Astrocyte of the spinal cord (primary cell): ENCODE measurements around the gene AGAP1.

Source experiments
- DNase-seq: peaks from one replicate; pipeline ENCODE4 v3.0.0; 2011; ENCODE audit warnings: low read depth, low spot score
- H3K4me3 ChIP-seq: 2 replicates; pipeline ENCODE4 v1.5.1; 2011; ENCODE audit warnings: low read depth, mild to moderate bottlenecking, low read length, moderate library complexity
- in situ Hi-C: cut with HindIII; loops from 2 replicates; pipeline ENCODE4 v1.10.0; 2017; ENCODE audit warnings: low sequenced_read_pairs
- TF ChIP-seq, protein P1 (sequence below): IDR thresholded peaks from 2 replicates; pipeline ENCODE4 v1.5.1; 2012; ENCODE audit warnings: low read depth, mild to moderate bottlenecking, low read length, inconsistent platforms

AGAP1 gene

DNA sequence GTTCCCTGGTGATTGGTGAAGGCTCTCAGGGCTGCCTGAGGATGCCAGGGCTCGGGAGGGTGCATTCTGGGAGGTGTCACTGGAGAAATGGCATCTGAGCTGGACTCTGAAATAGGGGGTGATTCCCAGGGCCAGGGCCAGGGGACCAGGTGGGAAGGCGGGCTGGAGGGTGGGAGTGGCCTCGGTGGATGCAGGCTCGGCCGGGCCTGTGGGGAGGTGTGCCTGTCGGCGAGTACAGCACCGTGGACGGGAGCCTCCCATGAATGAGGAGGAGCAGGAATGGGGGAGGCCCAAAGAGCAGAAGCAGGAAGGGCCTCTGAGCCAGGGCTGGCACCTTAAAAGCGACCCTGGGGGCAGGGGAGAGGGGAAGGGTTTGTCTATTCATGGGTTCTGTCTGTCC lies 557.5 kb downstream of the AGAP1 start:
- in situ Hi-C loops: no loop called here

DNA sequence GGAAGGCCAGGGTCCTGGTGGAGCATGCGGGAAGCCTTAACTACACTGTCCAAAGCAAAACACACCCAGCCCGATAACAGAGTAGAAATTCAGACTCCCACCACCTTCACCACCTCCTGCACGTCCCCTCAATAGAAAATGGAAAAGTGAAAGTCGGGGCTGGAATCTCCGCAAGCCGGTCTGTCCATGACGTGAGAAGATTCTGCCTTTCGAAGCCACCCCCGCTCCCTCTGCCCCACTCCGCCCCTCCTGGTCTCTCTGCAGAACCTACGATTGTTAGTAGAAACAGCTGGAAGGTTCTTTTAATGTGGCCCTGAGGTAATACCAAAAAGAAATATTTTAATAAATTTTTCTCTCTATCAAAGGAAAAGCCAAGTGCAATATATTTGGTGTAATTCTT lies 558.0 kb downstream of the AGAP1 start:
- TF ChIP-seq, protein P1, sequence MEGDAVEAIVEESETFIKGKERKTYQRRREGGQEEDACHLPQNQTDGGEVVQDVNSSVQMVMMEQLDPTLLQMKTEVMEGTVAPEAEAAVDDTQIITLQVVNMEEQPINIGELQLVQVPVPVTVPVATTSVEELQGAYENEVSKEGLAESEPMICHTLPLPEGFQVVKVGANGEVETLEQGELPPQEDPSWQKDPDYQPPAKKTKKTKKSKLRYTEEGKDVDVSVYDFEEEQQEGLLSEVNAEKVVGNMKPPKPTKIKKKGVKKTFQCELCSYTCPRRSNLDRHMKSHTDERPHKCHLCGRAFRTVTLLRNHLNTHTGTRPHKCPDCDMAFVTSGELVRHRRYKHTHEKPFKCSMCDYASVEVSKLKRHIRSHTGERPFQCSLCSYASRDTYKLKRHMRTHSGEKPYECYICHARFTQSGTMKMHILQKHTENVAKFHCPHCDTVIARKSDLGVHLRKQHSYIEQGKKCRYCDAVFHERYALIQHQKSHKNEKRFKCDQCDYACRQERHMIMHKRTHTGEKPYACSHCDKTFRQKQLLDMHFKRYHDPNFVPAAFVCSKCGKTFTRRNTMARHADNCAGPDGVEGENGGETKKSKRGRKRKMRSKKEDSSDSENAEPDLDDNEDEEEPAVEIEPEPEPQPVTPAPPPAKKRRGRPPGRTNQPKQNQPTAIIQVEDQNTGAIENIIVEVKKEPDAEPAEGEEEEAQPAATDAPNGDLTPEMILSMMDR: no peak
- in situ Hi-C loops: no loop called here
- no peak for DNase-seq
- no peak overlapping the region for H3K4me3 ChIP-seq

More for the DNA sequence above, 557.5 kb downstream of the AGAP1 start:
- no peak for DNase-seq
- no peak overlapping the region for H3K4me3 ChIP-seq
- TF ChIP-seq, protein P1: no peak

GRCh38 chr2:236052206-236052605 lies 558.4 kb downstream of the AGAP1 start:
- H3K4me3 ChIP-seq: no peak overlapping the region
- no peak for DNase-seq
- TF ChIP-seq, protein P1: no peak
- in situ Hi-C loops: no loop called here

DNA sequence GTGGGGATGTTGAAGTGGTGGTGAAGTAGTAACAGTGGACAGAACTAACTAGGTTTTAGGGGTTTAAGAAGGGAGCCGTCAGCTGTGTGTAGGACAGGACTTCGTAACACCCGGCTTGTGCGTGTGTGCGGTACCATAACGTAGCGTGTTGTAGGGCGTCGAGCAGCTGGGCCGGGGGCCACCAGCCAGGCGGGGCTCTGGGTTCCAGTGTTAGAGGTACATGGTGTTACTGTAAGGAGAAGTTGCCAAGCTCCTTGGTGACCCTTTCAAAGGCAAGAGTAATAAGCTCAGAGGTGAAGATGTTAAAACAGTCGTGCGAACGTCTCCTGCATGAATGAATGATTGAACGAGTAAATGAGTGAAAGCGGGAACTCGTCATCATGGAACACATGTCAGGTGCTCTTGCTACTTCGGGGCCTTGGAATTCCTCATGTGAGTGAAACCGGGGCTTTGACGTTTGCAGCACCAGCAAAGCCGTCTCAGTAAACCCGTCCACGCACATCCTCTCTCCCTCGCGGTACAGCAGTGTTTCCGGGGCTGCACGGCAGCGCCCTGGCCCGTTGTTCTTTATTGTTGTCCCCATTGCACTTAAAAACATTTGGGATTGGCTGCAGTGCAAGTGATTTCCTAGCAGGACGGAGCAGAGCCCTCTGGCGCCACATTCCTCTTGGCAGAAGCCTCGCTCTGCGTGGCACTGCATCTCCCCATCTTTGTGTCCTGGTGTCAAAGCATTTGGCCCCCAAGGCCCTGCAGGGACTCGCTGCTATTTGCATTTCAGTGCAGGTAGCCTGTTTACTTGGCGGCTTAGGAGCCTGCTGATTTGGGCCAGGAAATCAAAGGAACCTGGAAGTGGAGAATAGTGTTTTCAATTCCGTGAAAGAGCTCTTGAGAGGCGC lies 559.3 kb downstream of the AGAP1 start:
- H3K4me3 ChIP-seq: no peak overlapping the region
- TF ChIP-seq, protein P1: no peak
- DNase-seq: no peak
- in situ Hi-C loops: no loop called here

GRCh38 chr2:236054125-236054524 lies 560.3 kb downstream of the AGAP1 start:
- in situ Hi-C loops: no loop called here
- DNase-seq: no peak
- TF ChIP-seq, protein P1: no peak

DNA sequence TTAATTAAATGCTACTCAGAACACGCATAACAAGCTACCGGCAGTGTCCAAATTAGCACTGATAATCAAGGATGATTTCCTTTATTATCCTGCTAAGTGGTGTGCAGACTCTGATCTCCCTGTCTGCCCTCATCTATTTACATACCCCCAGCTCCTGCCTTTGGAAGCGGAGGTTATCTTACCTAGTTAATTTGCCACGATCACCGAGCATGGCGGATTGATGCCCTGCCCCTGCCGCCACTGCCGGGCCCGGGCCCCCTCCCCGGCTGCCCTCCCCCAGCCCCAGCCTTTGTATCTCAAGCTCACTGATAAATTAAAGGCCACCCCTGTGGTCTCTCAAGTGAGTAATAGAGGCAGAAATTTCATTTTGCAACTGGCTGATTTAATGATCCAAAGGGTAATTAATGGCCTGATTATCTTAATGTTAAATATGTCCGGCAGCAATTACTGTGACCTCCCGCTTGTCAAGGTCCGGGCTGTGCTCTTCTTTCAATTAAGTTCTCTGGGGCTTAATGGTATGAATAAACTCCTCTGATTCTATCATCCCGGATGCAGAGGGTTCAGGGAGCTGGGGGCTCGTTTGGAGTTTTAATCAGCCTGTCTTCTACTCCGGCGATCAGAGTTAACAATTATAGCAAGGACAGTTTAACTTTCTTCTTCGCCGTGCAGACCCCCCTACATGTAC lies 560.9 kb downstream of the AGAP1 start:
- DNase-seq: no peak
- in situ Hi-C loops: no loop called here
- TF ChIP-seq, protein P1: no peak
- H3K4me3 ChIP-seq: no peak overlapping the region

More at GRCh38 chr2:236054125-236054524, 560.3 kb downstream of the AGAP1 start:
- no peak overlapping the region for H3K4me3 ChIP-seq
